RWPE2 (cell line): ENCODE data around the gene KRT33A.
A peak's percentile ranks its signal among the peaks of the same experiment; 100 is the strongest.

Experiments used
- ATAC-seq: fragments of 200-7000 bp; cut with Tn5 transposase; 3 replicates; pipeline ENCODE4 v1.9.1; 2021; ENCODE audit warnings: low read depth
- DNase-seq: peaks from one replicate; pipeline ENCODE4 v3.0.0-alpha.2; 2020; ENCODE audit warnings: low spot score
- H3K27ac ChIP-seq: fragments of 450-650 bp; 2 replicates; pipeline ENCODE4 v1.5.1; 2017; ENCODE audit warnings: mild to moderate bottlenecking; ENCODE audit not compliant: poor library complexity, severe bottlenecking
- H3K27me3 ChIP-seq: fragments of 250-450 bp; sonication (Bioruptor Pico); 2 replicates; pipeline ENCODE4 v1.5.1; 2021; ENCODE audit warnings: mild to moderate bottlenecking, moderate library complexity; ENCODE audit not compliant: insufficient read depth, poor library complexity, severe bottlenecking
- H3K36me3 ChIP-seq: fragments of 250-450 bp; sonication (Bioruptor Pico); 2 replicates; pipeline ENCODE4 v1.5.1; 2020; ENCODE audit warnings: low read depth, mild to moderate bottlenecking, moderate library complexity
- H3K4me1 ChIP-seq: fragments of 250-450 bp; sonication (Bioruptor Pico); 2 replicates; pipeline ENCODE4 v1.5.1; 2021; ENCODE audit warnings: mild to moderate bottlenecking, moderate library complexity; ENCODE audit not compliant: insufficient read depth, poor library complexity, severe bottlenecking
- H3K4me3 ChIP-seq: fragments of 250-450 bp; sonication (Bioruptor Pico); 2 replicates; pipeline ENCODE4 v1.5.1; 2021; ENCODE audit warnings: mild to moderate bottlenecking, moderate library complexity; ENCODE audit not compliant: severe bottlenecking
- H3K9me3 ChIP-seq: fragments of 250-450 bp; sonication (Bioruptor Pico); 2 replicates; pipeline ENCODE4 v1.5.1; 2021; ENCODE audit warnings: mild to moderate bottlenecking, moderate library complexity; ENCODE audit not compliant: severe bottlenecking
- TF ChIP-seq, protein P1 (sequence below): fragments of 450-650 bp; IDR thresholded peaks from one replicate; pipeline ENCODE4 v1.5.1; 2017; ENCODE audit warnings: mild to moderate bottlenecking, moderate library complexity; ENCODE audit not compliant: poor library complexity, severe bottlenecking

The KRT33A gene

DNA sequence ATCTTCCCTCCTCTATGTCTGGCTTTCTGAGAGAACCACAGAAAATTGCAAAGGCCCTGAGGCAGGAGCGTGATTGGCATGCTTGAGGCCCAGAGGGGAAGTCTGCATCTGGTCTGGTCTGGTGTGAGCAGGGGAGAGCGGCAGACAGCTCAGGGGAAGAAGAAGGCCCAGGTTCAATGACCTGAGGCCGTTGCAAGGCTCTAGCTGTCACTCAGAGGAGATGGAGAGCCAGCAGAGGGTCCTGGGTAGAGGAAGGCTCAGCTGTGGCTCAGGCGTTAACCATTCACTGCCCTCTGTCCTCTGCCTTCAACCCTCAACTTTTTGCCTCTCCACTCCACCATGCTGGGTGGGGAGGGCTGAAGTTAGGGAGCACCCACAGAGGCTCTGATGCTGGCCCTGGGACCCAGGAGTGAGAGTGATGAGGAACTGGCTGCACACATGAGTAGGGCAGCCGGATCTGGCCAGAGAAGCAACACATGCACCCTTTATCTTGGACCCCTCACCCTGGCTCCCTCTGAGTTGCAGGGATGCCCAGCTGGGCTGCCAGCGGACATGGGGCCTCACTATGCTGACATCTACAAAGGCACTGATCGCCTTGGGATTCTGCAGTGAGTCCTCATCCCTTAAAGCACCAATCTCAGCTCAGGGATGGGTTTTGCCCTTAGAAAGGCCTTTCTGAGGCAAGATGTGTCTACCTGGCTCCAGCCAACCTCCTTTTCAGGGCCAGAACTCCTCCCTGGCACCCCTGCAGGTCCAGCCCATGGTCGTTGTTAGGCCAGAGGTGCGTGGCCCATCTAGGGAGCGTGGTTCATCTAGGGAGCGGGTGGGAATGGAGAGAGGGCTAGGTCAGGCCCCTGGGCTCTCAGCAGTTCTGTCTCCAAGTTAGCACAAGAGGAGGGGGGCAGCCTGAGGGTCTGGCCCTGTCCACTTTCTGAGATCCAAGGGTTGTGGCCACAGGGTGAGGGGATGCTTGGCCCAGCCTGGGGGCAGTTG lies 27.4 kb downstream of the KRT33A start:
- TF ChIP-seq, protein P1, sequence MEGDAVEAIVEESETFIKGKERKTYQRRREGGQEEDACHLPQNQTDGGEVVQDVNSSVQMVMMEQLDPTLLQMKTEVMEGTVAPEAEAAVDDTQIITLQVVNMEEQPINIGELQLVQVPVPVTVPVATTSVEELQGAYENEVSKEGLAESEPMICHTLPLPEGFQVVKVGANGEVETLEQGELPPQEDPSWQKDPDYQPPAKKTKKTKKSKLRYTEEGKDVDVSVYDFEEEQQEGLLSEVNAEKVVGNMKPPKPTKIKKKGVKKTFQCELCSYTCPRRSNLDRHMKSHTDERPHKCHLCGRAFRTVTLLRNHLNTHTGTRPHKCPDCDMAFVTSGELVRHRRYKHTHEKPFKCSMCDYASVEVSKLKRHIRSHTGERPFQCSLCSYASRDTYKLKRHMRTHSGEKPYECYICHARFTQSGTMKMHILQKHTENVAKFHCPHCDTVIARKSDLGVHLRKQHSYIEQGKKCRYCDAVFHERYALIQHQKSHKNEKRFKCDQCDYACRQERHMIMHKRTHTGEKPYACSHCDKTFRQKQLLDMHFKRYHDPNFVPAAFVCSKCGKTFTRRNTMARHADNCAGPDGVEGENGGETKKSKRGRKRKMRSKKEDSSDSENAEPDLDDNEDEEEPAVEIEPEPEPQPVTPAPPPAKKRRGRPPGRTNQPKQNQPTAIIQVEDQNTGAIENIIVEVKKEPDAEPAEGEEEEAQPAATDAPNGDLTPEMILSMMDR, result no peak
- Histone ChIP-seq H3K9me3 (peaks cover 6% of the 10 kb centered on the region), H3K4me1 (peaks cover 4% of the 10 kb centered on the region), H3K27ac (no peak overlapping the region), H3K4me3 (no peak overlapping the region), H3K36me3 (no peaks in the 10 kb centered on the region), H3K27me3 (no peaks in the 10 kb centered on the region)
- ATAC-seq (no peak), DNase-seq (no peak)

DNA sequence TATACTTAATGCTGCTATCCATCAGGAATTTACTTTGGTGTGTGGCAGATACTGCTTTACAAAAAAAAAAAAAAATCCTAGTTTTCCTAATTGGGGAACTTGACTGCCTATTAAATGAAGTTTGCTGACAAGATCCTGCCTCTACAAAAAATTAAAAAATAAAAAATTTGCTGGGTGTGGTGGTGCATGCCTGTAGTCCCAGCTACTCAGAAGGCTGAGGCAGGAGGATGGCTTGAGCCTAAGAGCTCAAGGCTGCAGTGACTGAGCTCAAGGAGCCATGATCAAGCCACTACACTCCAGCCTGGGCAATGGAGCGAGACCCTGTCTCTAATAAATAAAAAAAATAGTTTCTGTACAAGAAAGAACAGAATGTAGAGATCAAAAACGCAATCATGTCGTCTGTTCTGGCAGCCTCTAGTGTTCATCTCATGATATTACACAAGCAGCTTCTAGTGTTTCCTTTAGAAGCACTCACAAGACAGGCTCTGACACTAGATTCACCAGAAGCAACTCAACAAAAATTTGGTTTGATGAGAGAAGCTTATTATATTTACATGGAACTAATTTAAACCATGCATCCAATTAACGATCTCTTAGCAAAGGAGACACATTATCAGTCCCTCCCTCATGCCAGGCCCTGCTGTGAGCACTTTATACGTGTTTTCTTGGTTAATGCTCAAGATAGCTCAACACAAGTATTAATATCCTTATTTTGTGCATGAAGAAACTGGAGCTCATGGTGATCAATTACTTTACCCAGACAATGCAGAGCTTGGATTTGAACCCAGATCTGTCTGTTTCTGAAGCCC lies 28.3 kb downstream of the KRT33A start:
- ATAC-seq (peak; percentile 64), DNase-seq (no peak)
- Histone ChIP-seq H3K36me3 (no peaks in the 10 kb centered on the region), H3K4me1 (peaks cover 4% of the 10 kb centered on the region), H3K9me3 (peaks cover 6% of the 10 kb centered on the region), H3K27ac (no peak overlapping the region), H3K4me3 (no peak overlapping the region), H3K27me3 (no peaks in the 10 kb centered on the region)
- TF ChIP-seq, protein P1, result peak; percentile 95

DNA sequence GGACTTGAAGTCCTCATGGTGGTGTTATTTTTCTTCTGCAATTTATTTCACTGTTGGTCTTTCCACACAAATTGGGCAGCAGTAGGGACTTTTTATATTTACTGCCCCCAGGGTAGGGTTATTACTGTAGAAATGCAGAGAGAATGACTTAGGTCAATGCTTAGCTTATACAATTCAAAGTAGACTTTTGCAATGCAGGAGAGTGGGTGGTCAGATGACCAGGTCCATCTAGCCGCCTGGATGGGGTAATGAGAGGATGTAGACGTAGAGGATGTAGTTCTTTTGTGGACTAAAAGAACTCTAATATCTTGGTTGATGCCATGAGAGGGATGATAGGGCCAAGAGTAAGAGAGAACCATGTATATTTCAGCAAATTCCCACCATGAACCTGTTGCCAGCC lies 32.4 kb downstream of the KRT33A start:
- DNase-seq, result no peak
- TF ChIP-seq, protein P1, result no peak

DNA sequence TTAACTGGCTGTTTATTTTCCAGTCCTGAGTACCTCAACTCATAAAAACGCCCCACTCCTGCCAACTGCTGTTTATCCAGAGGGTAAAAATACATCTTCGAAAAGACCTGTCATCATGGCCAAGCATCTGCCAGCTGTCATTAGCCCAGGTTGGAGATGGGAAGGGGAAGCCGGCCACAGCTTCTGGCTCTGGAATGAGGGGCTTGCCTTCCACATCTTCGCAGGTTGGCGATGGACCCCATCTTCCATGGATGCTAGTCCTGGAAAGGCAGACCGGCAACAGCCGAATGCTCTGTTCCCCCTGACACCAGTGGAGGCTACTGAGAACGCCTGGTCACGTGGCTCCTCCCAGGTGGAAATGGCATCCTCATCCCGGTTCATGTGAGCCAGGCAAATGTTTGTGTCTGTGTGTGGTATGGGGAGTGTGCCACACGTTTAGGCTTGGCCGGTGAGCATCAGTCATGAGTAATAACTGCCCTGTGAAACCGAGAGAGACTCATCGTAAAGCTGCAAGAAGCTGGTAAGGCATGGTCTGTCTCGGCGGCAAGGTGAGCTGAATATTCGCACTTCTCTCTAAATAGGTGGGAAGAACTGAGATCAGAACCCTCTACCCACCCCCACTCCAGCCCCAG lies 34.7 kb downstream of the KRT33A start:
- H3K27me3 ChIP-seq, result no peaks in the 10 kb centered on the region
- TF ChIP-seq, protein P1, result no peak
- ATAC-seq, result no peak
- H3K36me3 ChIP-seq, result no peaks in the 10 kb centered on the region
- no peak overlapping the region for H3K4me3 ChIP-seq
- H3K4me1 ChIP-seq, result peaks cover 4% of the 10 kb centered on the region
- H3K27ac ChIP-seq, result no peak overlapping the region
- DNase-seq, result no peak
- peaks cover 6% of the 10 kb centered on the region for H3K9me3 ChIP-seq

More for the DNA sequence above, 32.4 kb downstream of the KRT33A start:
- Histone ChIP-seq H3K4me1 (peaks cover 4% of the 10 kb centered on the region), H3K27me3 (no peaks in the 10 kb centered on the region), H3K9me3 (peaks cover 6% of the 10 kb centered on the region), H3K36me3 (no peaks in the 10 kb centered on the region), H3K27ac (no peak overlapping the region), H3K4me3 (no peak overlapping the region)
- ATAC-seq, result no peak
